ENCODE data around the gene CGNL1.

DNA sequence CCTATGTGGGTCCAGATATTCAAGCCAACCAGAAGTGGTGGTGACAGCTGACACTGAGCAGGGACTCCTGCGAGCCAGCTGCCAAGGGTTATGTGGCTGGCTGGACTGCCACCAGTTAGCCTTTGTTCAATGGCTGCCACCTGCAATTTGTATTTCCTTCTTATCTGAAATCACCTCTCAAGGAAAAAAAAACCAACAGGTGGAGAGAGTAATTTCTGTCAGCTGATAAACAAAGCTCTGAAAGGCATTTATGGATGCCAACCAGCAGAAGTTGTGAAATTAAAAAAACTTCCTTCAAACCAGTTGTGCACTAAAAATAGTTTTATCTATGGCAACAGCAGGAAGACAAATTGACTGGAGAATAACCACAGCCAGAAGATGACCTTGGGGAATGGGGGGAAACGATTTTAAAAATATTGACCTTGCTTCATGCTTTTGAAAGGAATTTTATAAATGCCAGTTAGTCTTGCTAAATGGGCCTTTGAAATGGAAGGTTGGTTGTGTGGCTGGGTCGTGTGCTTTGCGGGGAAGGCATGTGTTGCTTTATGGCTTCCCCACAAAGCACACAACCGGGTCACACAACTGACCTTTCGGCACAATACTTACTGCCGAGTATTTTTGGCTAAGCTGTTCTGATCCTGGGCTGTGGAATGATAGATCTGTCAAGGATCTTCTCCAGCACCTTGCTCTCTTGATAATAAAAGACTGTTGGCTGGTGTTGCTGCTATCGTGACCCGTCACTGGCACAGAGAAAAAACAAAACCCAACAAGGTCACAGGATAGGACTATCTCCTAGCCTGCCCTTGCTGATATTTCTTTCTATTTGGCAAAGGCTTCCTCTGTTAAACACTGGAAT, 218.9 kb downstream of the CGNL1 start:
- TF ChIP-seq, protein P1, sequence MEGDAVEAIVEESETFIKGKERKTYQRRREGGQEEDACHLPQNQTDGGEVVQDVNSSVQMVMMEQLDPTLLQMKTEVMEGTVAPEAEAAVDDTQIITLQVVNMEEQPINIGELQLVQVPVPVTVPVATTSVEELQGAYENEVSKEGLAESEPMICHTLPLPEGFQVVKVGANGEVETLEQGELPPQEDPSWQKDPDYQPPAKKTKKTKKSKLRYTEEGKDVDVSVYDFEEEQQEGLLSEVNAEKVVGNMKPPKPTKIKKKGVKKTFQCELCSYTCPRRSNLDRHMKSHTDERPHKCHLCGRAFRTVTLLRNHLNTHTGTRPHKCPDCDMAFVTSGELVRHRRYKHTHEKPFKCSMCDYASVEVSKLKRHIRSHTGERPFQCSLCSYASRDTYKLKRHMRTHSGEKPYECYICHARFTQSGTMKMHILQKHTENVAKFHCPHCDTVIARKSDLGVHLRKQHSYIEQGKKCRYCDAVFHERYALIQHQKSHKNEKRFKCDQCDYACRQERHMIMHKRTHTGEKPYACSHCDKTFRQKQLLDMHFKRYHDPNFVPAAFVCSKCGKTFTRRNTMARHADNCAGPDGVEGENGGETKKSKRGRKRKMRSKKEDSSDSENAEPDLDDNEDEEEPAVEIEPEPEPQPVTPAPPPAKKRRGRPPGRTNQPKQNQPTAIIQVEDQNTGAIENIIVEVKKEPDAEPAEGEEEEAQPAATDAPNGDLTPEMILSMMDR (IDR thresholded peaks at IDR 0.05; ENCODE audit: borderline replicate concordance, extremely low read depth, low read length, poor library complexity, severe bottlenecking), result no peak
- no peak for TF ChIP-seq EZH2 (IDR thresholded peaks at IDR 0.05; ENCODE audit: borderline replicate concordance, low read depth, low read length, severe bottlenecking)

All from DND-41 (cell line).